ENCODE data around the gene CENPE.

- TF ChIP-seq, protein P1, sequence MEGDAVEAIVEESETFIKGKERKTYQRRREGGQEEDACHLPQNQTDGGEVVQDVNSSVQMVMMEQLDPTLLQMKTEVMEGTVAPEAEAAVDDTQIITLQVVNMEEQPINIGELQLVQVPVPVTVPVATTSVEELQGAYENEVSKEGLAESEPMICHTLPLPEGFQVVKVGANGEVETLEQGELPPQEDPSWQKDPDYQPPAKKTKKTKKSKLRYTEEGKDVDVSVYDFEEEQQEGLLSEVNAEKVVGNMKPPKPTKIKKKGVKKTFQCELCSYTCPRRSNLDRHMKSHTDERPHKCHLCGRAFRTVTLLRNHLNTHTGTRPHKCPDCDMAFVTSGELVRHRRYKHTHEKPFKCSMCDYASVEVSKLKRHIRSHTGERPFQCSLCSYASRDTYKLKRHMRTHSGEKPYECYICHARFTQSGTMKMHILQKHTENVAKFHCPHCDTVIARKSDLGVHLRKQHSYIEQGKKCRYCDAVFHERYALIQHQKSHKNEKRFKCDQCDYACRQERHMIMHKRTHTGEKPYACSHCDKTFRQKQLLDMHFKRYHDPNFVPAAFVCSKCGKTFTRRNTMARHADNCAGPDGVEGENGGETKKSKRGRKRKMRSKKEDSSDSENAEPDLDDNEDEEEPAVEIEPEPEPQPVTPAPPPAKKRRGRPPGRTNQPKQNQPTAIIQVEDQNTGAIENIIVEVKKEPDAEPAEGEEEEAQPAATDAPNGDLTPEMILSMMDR (IDR thresholded peaks at IDR 0.05), result no peak
- TF ChIP-seq POLR2A (IDR thresholded peaks at IDR 0.05), result no peak
- TF ChIP-seq EP300 (IDR thresholded peaks at IDR 0.05), result no peak
Observed at GRCh38 chr4:103126126-103126525, 72.0 kb downstream of the CENPE start.

Measured in tibial nerve (tissue), 4 donors.